ENCODE results near the gene CCR9. TPM values are rescaled to one million over a fixed set of nuclear protein-coding genes. Genes with fewer than 3 reads are reported as not detected.

CCR9 gene
- polyA plus RNA-seq, 3 donors: not detected

DNA sequence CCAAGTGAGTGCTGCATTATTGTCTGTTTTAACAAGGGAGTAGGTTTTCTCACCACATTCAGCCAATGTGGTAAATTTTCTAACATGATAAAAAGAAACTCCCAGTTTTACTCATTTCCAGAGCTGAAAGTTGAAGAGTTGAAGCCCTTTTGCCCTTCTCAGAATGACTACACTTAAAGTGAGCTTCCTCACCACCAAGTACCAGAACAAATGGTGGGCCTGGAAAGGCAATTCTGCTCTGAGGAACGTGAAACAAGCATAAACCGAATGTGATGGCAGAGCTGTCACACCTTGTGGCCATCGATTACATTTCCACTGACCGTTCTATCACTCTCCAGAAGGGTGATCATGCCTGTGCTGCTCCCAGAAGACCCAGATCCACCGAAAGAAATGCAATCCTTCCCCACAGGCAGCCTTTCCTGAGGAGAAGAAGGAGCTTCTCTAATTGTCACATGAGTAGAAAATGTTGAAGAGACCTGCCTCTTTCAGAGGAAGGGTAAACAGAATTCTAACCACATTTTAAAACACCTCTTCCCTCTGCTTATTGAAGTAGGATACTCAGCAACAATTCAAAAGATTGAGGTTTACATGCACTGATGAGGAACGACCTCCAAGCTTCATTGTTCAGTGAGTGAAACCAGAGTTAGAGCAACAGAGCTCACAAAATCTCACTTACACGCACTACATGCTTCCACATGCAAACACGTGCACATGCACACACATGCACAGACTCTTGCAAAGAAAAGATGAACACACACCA, 21.4 kb upstream of the CCR9 start:
- Mint-ChIP-seq H3K27me3 (ENCODE audit: low read depth in 3 of 3) (peaks cover 0 to 4% (median 4%) of the 10 kb centered on the region in 3 donors), H3K4me1 (peaks cover 2% of the 10 kb centered on the region), H3K4me3 (no peak overlapping the region), H3K27ac (no peak overlapping the region), H3K36me3 (no peaks in the 10 kb centered on the region), H3K9me3 (peaks cover 0 to 8% (median 4%) of the 10 kb centered on the region in 7 donors)
- TF ChIP-seq, protein P1, sequence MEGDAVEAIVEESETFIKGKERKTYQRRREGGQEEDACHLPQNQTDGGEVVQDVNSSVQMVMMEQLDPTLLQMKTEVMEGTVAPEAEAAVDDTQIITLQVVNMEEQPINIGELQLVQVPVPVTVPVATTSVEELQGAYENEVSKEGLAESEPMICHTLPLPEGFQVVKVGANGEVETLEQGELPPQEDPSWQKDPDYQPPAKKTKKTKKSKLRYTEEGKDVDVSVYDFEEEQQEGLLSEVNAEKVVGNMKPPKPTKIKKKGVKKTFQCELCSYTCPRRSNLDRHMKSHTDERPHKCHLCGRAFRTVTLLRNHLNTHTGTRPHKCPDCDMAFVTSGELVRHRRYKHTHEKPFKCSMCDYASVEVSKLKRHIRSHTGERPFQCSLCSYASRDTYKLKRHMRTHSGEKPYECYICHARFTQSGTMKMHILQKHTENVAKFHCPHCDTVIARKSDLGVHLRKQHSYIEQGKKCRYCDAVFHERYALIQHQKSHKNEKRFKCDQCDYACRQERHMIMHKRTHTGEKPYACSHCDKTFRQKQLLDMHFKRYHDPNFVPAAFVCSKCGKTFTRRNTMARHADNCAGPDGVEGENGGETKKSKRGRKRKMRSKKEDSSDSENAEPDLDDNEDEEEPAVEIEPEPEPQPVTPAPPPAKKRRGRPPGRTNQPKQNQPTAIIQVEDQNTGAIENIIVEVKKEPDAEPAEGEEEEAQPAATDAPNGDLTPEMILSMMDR (IDR thresholded peaks at IDR 0.05): no peak
- 70% methylated on average over 4 of the region's 8 CpGs for WGBS (ENCODE audit: insufficient coverage)
- Histone ChIP-seq H3K27me3 (ENCODE audit: control insufficient read depth in 2 of 2, insufficient read depth in 2 of 2, low read length in 2 of 2) (no peaks in the 10 kb centered on the region), H3K27ac (ENCODE audit: low read depth in 1 of 2, low read length in 2 of 2) (no peak overlapping the region), H3K36me3 (replicated peaks in 1 of 2; ENCODE audit: control insufficient read depth in 1 of 2, insufficient read depth in 2 of 2, low read length in 2 of 2) (no peaks in the 10 kb centered on the region), H2AFZ (ENCODE audit: insufficient read depth, low read depth, low read length, poor library complexity, severe bottlenecking) (no peak overlapping the region), H3K4me1 (ENCODE audit: control insufficient read depth in 1 of 2, insufficient read depth in 2 of 2, low read length in 2 of 2) (no peaks in the 10 kb centered on the region), H3K4me2 (replicated peaks; ENCODE audit: extremely low read depth, low read length, poor library complexity, severe bottlenecking) (no peak overlapping the region), H3K4me3 (replicated peaks in 1 of 3; ENCODE audit: low read depth in 2 of 3, low read length in 3 of 3) (no peak overlapping the region), H4K20me1 (ENCODE audit: insufficient read depth, low read length) (no peaks in the 10 kb centered on the region), H3K9ac (ENCODE audit: insufficient read depth, low read length, poor library complexity, severe bottlenecking) (no peak overlapping the region), H3K79me2 (ENCODE audit: insufficient read depth, low read length) (no peaks in the 10 kb centered on the region), H3K9me3 (replicated peaks in 1 of 2; ENCODE audit: control insufficient read depth in 1 of 2, insufficient read depth in 1 of 2, low read length in 2 of 2) (peaks cover 5% of the 10 kb centered on the region in 2 donors)
- DNase-seq: no peak
- intact Hi-C loops (cut with micrococcal nuclease): no loop called here

DNA sequence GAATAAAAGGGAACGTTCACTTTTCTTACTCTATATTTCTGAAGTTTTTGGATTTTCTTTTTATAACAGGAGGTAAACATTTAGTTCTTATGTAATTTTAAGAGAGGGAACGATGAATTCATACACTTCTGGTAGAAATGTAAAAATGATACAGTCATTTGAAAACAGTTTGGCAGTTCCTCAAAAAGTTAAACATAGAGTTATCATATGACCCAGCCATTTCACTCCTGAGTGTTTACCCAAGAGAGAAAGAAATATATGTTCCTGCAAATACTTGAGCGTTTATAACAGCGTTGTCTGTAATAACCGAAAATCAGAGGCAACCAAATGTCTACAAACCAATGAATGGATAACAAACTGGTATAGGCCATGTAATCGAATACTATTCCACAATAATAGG, 20.8 kb upstream of the CCR9 start:
- Histone ChIP-seq H3K9ac (ENCODE audit: insufficient read depth, low read length, poor library complexity, severe bottlenecking) (no peak overlapping the region), H3K4me2 (replicated peaks; ENCODE audit: extremely low read depth, low read length, poor library complexity, severe bottlenecking) (no peak overlapping the region), H3K27me3 (ENCODE audit: control insufficient read depth in 2 of 2, insufficient read depth in 2 of 2, low read length in 2 of 2) (no peaks in the 10 kb centered on the region), H3K79me2 (ENCODE audit: insufficient read depth, low read length) (no peaks in the 10 kb centered on the region), H4K20me1 (ENCODE audit: insufficient read depth, low read length) (no peaks in the 10 kb centered on the region), H3K4me1 (ENCODE audit: control insufficient read depth in 1 of 2, insufficient read depth in 2 of 2, low read length in 2 of 2) (no peaks in the 10 kb centered on the region), H3K27ac (ENCODE audit: low read depth in 1 of 2, low read length in 2 of 2) (no peak overlapping the region), H2AFZ (ENCODE audit: insufficient read depth, low read depth, low read length, poor library complexity, severe bottlenecking) (no peak overlapping the region), H3K4me3 (replicated peaks in 1 of 3; ENCODE audit: low read depth in 2 of 3, low read length in 3 of 3) (no peak overlapping the region), H3K36me3 (replicated peaks in 1 of 2; ENCODE audit: control insufficient read depth in 1 of 2, insufficient read depth in 2 of 2, low read length in 2 of 2) (no peaks in the 10 kb centered on the region), H3K9me3 (replicated peaks in 1 of 2; ENCODE audit: control insufficient read depth in 1 of 2, insufficient read depth in 1 of 2, low read length in 2 of 2) (peaks cover 5% of the 10 kb centered on the region in 2 donors)
- intact Hi-C loops (cut with micrococcal nuclease): no loop called here
- TF ChIP-seq, protein P1 (IDR thresholded peaks at IDR 0.05): no peak
- no peaks in the 10 kb centered on the region for H3K36me3 Mint-ChIP-seq
- peaks cover 0 to 8% (median 4%) of the 10 kb centered on the region in 7 donors for H3K9me3 Mint-ChIP-seq
- peaks cover 4% of the 10 kb centered on the region for H3K4me1 Mint-ChIP-seq
- no peak overlapping the region for H3K4me3 Mint-ChIP-seq
- no peak overlapping the region for H3K27ac Mint-ChIP-seq
- H3K27me3 Mint-ChIP-seq (ENCODE audit: low read depth in 3 of 3): peaks cover 0 to 4% (median 4%) of the 10 kb centered on the region in 3 donors
- no CpG with 5 or more reads among the region's 6 CpGs for WGBS (ENCODE audit: insufficient coverage)
- no peak for DNase-seq

Data from CD14-positive monocyte (primary cell).